HepG2 (cell line): ENCODE data around the gene OGFOD3. TPM values are rescaled to one million over a fixed set of nuclear protein-coding genes. Genes with fewer than 3 reads are reported as not detected.

Experiments used
- ADNP ChIP-seq: sonication (generic); formaldehyde crosslinking; IDR thresholded peaks from 2 replicates; pipeline ENCODE4 v1.4.0; 2020; ENCODE audit warnings: missing genetic modification reagents
- BCL6 ChIP-seq: IDR thresholded peaks from 2 replicates; pipeline ENCODE4 v1.6.1; 2016; ENCODE audit warnings: missing genetic modification reagents, missing compliant biosample characterization
- E2F2 ChIP-seq: sonication (generic); formaldehyde crosslinking; IDR thresholded peaks from 2 replicates; pipeline ENCODE4 v1.4.0; 2020; ENCODE audit warnings: missing genetic modification reagents, borderline replicate concordance
- ESRRA ChIP-seq: sonication (generic); formaldehyde crosslinking; IDR thresholded peaks from 2 replicates; pipeline ENCODE4 v1.5.1; 2020; ENCODE audit warnings: mild to moderate bottlenecking, low read depth, missing genetic modification reagents
- HDAC6 ChIP-seq: fragments of 200-600 bp; sonication (generic); IDR thresholded peaks from 2 replicates; pipeline ENCODE4 v1.7.0; 2017; ENCODE audit warnings: mild to moderate bottlenecking, antibody characterized with exemption, low read length, low read depth
- TAF1 ChIP-seq: sonication (generic); formaldehyde crosslinking; IDR thresholded peaks from 2 replicates; pipeline ENCODE4 v1.4.0; 2020; ENCODE audit warnings: missing genetic modification reagents
- ZBTB38 ChIP-seq: sonication (generic); formaldehyde crosslinking; IDR thresholded peaks from 2 replicates; pipeline ENCODE4 v1.5.1; 2020; ENCODE audit warnings: mild to moderate bottlenecking, missing genetic modification reagents
- ZNF30 ChIP-seq: sonication (generic); formaldehyde crosslinking; IDR thresholded peaks from 2 replicates; pipeline ENCODE4 v1.5.0; 2020; ENCODE audit warnings: mild to moderate bottlenecking, missing genetic modification reagents
- ZSCAN12 ChIP-seq: sonication (generic); formaldehyde crosslinking; IDR thresholded peaks from 2 replicates; pipeline ENCODE4 v1.9.0; 2021; ENCODE audit warnings: mild to moderate bottlenecking, missing genetic modification reagents
- ZUFSP ChIP-seq: sonication (generic); formaldehyde crosslinking; IDR thresholded peaks from 2 replicates; pipeline ENCODE4 v1.9.0; 2021; ENCODE audit warnings: missing genetic modification reagents, mild to moderate bottlenecking, borderline replicate concordance
- polyA plus RNA-seq, 8 experiments: library from polyadenylated mRNA; depleted of rRNA in 3 of 8; stranded (reverse) in 7 of 8; unstranded in 1 of 8; fragments of >200 nt; fragmentation: Illumina TruSeq in 4 of 8; extraction: Trizol in 4 of 8; gene quantifications; 2 replicates each; pipeline versions ENCODE4 v1.2.1 to v1.2.3, GENCODE V29; 2011 to 2016; ENCODE audit warnings: low read depth in 4 of 8, missing spikeins in 1 of 8, mixed read lengths in 1 of 8; ENCODE audit not compliant: insufficient read depth in 1 of 8
- total RNA-seq, 5 experiments: library from RNA; depleted of rRNA; stranded (reverse); fragments of >200 nt; fragmentation: Illumina TruSeq; extraction: Trizol; gene quantifications; 2 replicates each; pipeline ENCODE4 v1.2.3, GENCODE V29; 2016; ENCODE audit warnings: low read depth in 1 of 5
- TF ChIP-seq, protein P1 (sequence below): sonication (generic); formaldehyde crosslinking; IDR thresholded peaks from 2 replicates; pipeline ENCODE4 v1.5.0; 2020; ENCODE audit warnings: mild to moderate bottlenecking, missing genetic modification reagents
- TF ChIP-seq, protein P2 (sequence below): sonication (generic); formaldehyde crosslinking; IDR thresholded peaks from 2 replicates; pipeline ENCODE4 v1.9.0; 2021; ENCODE audit warnings: missing genetic modification reagents, borderline replicate concordance
- TF ChIP-seq, protein P3 (sequence below): sonication (generic); formaldehyde crosslinking; IDR thresholded peaks from 2 replicates; pipeline ENCODE4 v1.4.0; 2020; ENCODE audit warnings: mild to moderate bottlenecking, missing genetic modification reagents
- TF ChIP-seq, protein P4 (sequence below): sonication (generic); formaldehyde crosslinking; IDR thresholded peaks from 2 replicates; pipeline ENCODE4 v1.8.0; 2022; ENCODE audit warnings: mild to moderate bottlenecking, missing genetic modification reagents, moderate library complexity
- TF ChIP-seq, protein P5 (sequence below), 2 experiments: sonication (generic) in 1 of 2; formaldehyde crosslinking in 1 of 2; IDR thresholded peaks; 2 replicates each; pipeline versions ENCODE4 v1.5.1 to v1.6.1; 2011 to 2020; ENCODE audit warnings: borderline replicate concordance in 1 of 2, low read depth in 1 of 2, low read length in 1 of 2, mild to moderate bottlenecking in 1 of 2, missing genetic modification reagents in 1 of 2, moderate library complexity in 1 of 2

OGFOD3 gene
- total and polyA plus RNA-seq, 2 of the 13 experiments (the other 11 are each of a cell fraction or from before 2014, with no cell fraction given): 40.0 to 42.1 TPM

DNA sequence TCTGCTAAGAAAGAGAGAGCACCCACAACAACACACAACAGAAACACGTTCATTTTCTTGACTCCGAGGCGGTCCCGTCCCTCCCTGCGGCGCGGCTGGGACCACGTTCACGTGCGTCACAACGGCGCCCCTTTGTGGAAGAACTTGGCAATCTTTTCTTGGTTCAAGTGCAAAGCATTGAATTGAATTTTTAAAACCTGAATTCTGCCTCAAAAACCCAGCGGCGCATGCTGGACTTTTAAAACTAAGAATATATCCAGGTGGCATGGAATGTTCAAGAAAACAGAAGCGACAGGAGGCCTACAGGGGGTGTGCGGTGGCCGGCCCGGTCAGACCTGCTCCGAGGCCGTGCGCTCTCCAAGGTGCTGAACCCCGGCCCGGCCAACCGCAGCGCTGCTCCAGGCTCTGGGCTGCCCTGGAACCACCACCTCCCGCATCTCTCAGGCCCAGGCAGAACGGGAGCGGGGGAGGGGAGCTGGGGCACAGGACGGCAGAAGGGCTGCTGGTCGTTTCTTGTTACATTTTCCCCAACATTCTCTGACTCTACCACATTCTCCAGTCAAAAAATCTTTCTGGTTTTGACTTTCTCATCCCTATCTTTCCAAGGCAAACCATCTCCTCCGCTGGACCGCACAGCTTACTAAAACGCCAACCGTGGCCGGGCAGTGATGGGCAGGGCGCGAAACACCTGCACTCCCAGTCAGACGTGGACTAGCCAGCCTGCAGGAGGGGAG lies 3.7 kb downstream of the OGFOD3 start (continued):
- TF ChIP-seq, protein P1, sequence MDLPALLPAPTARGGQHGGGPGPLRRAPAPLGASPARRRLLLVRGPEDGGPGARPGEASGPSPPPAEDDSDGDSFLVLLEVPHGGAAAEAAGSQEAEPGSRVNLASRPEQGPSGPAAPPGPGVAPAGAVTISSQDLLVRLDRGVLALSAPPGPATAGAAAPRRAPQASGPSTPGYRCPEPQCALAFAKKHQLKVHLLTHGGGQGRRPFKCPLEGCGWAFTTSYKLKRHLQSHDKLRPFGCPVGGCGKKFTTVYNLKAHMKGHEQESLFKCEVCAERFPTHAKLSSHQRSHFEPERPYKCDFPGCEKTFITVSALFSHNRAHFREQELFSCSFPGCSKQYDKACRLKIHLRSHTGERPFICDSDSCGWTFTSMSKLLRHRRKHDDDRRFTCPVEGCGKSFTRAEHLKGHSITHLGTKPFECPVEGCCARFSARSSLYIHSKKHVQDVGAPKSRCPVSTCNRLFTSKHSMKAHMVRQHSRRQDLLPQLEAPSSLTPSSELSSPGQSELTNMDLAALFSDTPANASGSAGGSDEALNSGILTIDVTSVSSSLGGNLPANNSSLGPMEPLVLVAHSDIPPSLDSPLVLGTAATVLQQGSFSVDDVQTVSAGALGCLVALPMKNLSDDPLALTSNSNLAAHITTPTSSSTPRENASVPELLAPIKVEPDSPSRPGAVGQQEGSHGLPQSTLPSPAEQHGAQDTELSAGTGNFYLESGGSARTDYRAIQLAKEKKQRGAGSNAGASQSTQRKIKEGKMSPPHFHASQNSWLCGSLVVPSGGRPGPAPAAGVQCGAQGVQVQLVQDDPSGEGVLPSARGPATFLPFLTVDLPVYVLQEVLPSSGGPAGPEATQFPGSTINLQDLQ (CRISPR knock-in tag): peak; percentile 89; the same call in 1 of the 2 replicates
- TF ChIP-seq, protein P2, sequence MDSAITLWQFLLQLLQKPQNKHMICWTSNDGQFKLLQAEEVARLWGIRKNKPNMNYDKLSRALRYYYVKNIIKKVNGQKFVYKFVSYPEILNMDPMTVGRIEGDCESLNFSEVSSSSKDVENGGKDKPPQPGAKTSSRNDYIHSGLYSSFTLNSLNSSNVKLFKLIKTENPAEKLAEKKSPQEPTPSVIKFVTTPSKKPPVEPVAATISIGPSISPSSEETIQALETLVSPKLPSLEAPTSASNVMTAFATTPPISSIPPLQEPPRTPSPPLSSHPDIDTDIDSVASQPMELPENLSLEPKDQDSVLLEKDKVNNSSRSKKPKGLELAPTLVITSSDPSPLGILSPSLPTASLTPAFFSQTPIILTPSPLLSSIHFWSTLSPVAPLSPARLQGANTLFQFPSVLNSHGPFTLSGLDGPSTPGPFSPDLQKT (CRISPR knock-in tag): peak; percentile 77; the same call in 1 of the 2 replicates
- 0 out of 2 replicates have a peak, but pooled peaks have one; percentile 41 for TF ChIP-seq ZUFSP (CRISPR knock-in tag)
- TF ChIP-seq E2F2 (CRISPR knock-in tag): peak; percentile 33; the same call in 1 of the 2 replicates
- 0 out of 2 replicates have a peak, but pooled peaks have one; percentile 31 for TF ChIP-seq ESRRA (CRISPR knock-in tag)
- 0 out of 2 replicates have a peak, but pooled peaks have one; percentile 31 for TF ChIP-seq TAF1 (CRISPR knock-in tag)
- TF ChIP-seq ZSCAN12: peak; percentile 99
- 0 out of 2 replicates have a peak, but pooled peaks have one; percentile 50 for TF ChIP-seq BCL6 (CRISPR knock-in tag)
- no peak for TF ChIP-seq ZNF30 (CRISPR knock-in tag)
- TF ChIP-seq, protein P3, sequence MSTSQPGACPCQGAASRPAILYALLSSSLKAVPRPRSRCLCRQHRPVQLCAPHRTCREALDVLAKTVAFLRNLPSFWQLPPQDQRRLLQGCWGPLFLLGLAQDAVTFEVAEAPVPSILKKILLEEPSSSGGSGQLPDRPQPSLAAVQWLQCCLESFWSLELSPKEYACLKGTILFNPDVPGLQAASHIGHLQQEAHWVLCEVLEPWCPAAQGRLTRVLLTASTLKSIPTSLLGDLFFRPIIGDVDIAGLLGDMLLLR (CRISPR knock-in tag): peak; percentile 92
- TF ChIP-seq ADNP: 0 out of 2 replicates have a peak, but pooled peaks have one; percentile 23
- TF ChIP-seq, protein P4, sequence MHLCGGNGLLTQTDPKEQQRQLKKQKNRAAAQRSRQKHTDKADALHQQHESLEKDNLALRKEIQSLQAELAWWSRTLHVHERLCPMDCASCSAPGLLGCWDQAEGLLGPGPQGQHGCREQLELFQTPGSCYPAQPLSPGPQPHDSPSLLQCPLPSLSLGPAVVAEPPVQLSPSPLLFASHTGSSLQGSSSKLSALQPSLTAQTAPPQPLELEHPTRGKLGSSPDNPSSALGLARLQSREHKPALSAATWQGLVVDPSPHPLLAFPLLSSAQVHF (CRISPR knock-in tag): no peak; the same call in 1 of the 2 replicates
- TF ChIP-seq, protein P5, sequence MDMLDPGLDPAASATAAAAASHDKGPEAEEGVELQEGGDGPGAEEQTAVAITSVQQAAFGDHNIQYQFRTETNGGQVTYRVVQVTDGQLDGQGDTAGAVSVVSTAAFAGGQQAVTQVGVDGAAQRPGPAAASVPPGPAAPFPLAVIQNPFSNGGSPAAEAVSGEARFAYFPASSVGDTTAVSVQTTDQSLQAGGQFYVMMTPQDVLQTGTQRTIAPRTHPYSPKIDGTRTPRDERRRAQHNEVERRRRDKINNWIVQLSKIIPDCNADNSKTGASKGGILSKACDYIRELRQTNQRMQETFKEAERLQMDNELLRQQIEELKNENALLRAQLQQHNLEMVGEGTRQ (IDR thresholded peaks at IDR 0.05; ENCODE audit: low read depth, low read length): no peak
- TF ChIP-seq, protein P5 (CRISPR knock-in tag; IDR thresholded peaks at IDR 0.05; ENCODE audit: borderline replicate concordance): no peak
- TF ChIP-seq ZBTB38 (CRISPR knock-in tag): peak; percentile 96
- no peak for TF ChIP-seq HDAC6
